B cell (primary cell): ENCODE measurements around the gene PIGQ. TPM values are rescaled to one million over a fixed set of nuclear protein-coding genes. Genes with fewer than 3 reads are reported as not detected.

ENCODE experiments used
- ATAC-seq: fragments of 200-7000 bp; cut with Tn5 transposase; one replicate; pipeline ENCODE4 v1.10.0; 2021; ENCODE audit warnings: low read depth, mild to moderate bottlenecking, moderate number of reproducible peaks, moderate library complexity
- CTCF ChIA-PET: fragments of 350-600 bp; sonication (Branson Sonifier 250); formaldehyde crosslinking; loops from one replicate; lab custom pipeline; 2021; ENCODE audit warnings: antibody characterized with exemption, inconsistent platforms; lab: Charles Lee
- POLR2A ChIA-PET: fragments of 350-600 bp; sonication (Branson Sonifier 250); formaldehyde crosslinking; loops from one replicate; lab custom pipeline; 2021; ENCODE audit warnings: antibody characterized with exemption; lab: Charles Lee
- DNase-seq: peaks from one replicate; pipeline ENCODE4 v3.0.0; 2013
- H2AFZ ChIP-seq: 2 replicates; pipeline ENCODE4 v1.6.1; 2012; ENCODE audit warnings: mild to moderate bottlenecking, low read depth, low read length; ENCODE audit not compliant: insufficient read depth, poor library complexity, severe bottlenecking
- H3K27ac ChIP-seq, 2 donors: 1 replicate in 1 of 2; 2 replicates in 1 of 2; pipeline ENCODE4 v1.5.1; 2012 to 2013; ENCODE audit warnings: low read length in 2 of 2, mild to moderate bottlenecking in 2 of 2, moderate library complexity in 1 of 2
- H3K27me3 ChIP-seq, 4 experiments: fragments of 200-600 bp in 1 of 4; sonication (generic) in 1 of 4; replicated peaks in 1 of 4; 1 replicate in 2 of 4; 2 replicates in 2 of 4; pipeline versions ENCODE4 v1.6.1 to v1.7.0; 2013 to 2016; ENCODE audit warnings: low read length in 3 of 4, mild to moderate bottlenecking in 2 of 4, mixed read lengths in 1 of 4, moderate library complexity in 1 of 4; ENCODE audit not compliant: insufficient read depth in 4 of 4, control insufficient read depth in 3 of 4; ENCODE audit errors: control extremely low read depth in 1 of 4
- H3K36me3 ChIP-seq, 2 experiments: replicated peaks in 1 of 2; 1 replicate in 1 of 2; 2 replicates in 1 of 2; pipeline versions ENCODE4 v1.6.1 to v1.7.1; 2013; ENCODE audit warnings: low read length in 1 of 2; ENCODE audit not compliant: insufficient read depth in 2 of 2, control insufficient read depth in 1 of 2; ENCODE audit errors: control extremely low read depth in 1 of 2, extremely low read depth in 1 of 2
- H3K4me1 ChIP-seq, 2 donors: fragments of 200-600 bp in 1 of 2; sonication (generic) in 1 of 2; 1 replicate in 1 of 2; 2 replicates in 1 of 2; pipeline versions ENCODE4 v1.5.1 to v1.6.1; 2013 to 2017; ENCODE audit warnings: low read length in 2 of 2; ENCODE audit not compliant: control insufficient read depth in 2 of 2, insufficient read depth in 2 of 2
- H3K4me2 ChIP-seq: replicated peaks from 2 replicates; pipeline ENCODE3; 2012; ENCODE audit warnings: mild to moderate bottlenecking, low read depth, low read length; ENCODE audit not compliant: poor library complexity, severe bottlenecking
- H3K4me3 ChIP-seq, 5 experiments: fragments of 200-600 bp in 1 of 5; sonication (generic) in 1 of 5; 1 replicate in 3 of 5; 2 replicates in 2 of 5; pipeline versions ENCODE4 v1.5.1 to v1.7.0; 2011 to 2016; ENCODE audit warnings: low read length in 4 of 5, mild to moderate bottlenecking in 4 of 5, low read depth in 2 of 5, control low read depth in 1 of 5, moderate library complexity in 1 of 5; ENCODE audit not compliant: insufficient read depth in 1 of 5; ENCODE audit errors: control extremely low read depth in 1 of 5, extremely low read depth in 1 of 5
- H3K79me2 ChIP-seq: fragments of 200-600 bp; sonication (generic); one replicate; pipeline ENCODE4 v1.6.0; 2016; ENCODE audit warnings: low read length; ENCODE audit not compliant: control insufficient read depth, insufficient read depth
- H3K9ac ChIP-seq: fragments of 200-600 bp; sonication (generic); 2 replicates; pipeline ENCODE4 v1.6.1; 2017; ENCODE audit warnings: mild to moderate bottlenecking, low read length, moderate library complexity
- H3K9me3 ChIP-seq, 3 donors: one replicate each; pipeline versions ENCODE4 v1.6.1 to v1.7.1; 2013; ENCODE audit warnings: low read length in 2 of 3; ENCODE audit not compliant: control insufficient read depth in 2 of 3, insufficient read depth in 1 of 3; ENCODE audit errors: control extremely low read depth in 1 of 3
- H4K20me1 ChIP-seq: 2 replicates; pipeline ENCODE4 v1.6.0; 2012; ENCODE audit warnings: mild to moderate bottlenecking, low read length; ENCODE audit not compliant: insufficient read depth, control insufficient read depth, poor library complexity, severe bottlenecking
- H3K27ac Mint-ChIP-seq: one replicate; pipeline ENCODE4 v1.8.0; 2021; ENCODE audit warnings: mixed read lengths
- H3K27me3 Mint-ChIP-seq: one replicate; pipeline ENCODE4 v1.8.0; 2021; ENCODE audit warnings: mixed read lengths
- H3K4me1 Mint-ChIP-seq: one replicate; pipeline ENCODE4 v1.8.0; 2021; ENCODE audit warnings: mixed read lengths
- H3K4me3 Mint-ChIP-seq: one replicate; pipeline ENCODE4 v1.8.0; 2021; ENCODE audit warnings: mixed read lengths
- H3K9me3 Mint-ChIP-seq: one replicate; pipeline ENCODE4 v1.8.0; 2022; ENCODE audit warnings: mixed read lengths; ENCODE audit not compliant: insufficient read depth
- CTCF ChIP-seq: fragments of 200-600 bp; IDR thresholded peaks from one replicate; pipeline ENCODE4 v1.8.0; 2022; ENCODE audit warnings: antibody characterized with exemption, mild to moderate bottlenecking
- EZH2 ChIP-seq: IDR thresholded peaks from 2 replicates; pipeline ENCODE4 v1.6.1; 2012; ENCODE audit warnings: borderline replicate concordance, low read depth, mild to moderate bottlenecking, moderate library complexity, low read length; ENCODE audit not compliant: insufficient read depth, poor library complexity, severe bottlenecking
- WGBS: methylation state at CpG from one replicate; pipeline ENCODE4 v1.1.5; 2013; ENCODE audit warnings: missing lambda C conversion rate; ENCODE audit not compliant: insufficient coverage; 5-methylcytosine and 5-hydroxymethylcytosine counted together
- intact Hi-C: fragments of 100-400 bp; cut with micrococcal nuclease; formaldehyde crosslinking; loops from one replicate; pipeline ENCODE4 v1.10.0; 2022
- polyA plus RNA-seq: library from polyadenylated mRNA; depleted of rRNA; stranded (reverse); fragments of >200 nt; gene quantifications from 2 replicates; pipeline ENCODE4 v1.2.3, GENCODE V29; 2012
- total RNA-seq, 2 donors: library from RNA; stranded (reverse); fragments of 120-200 nt in 1 of 2; gene quantifications; 1 replicate in 1 of 2; 2 replicates in 1 of 2; pipeline versions ENCODE4 v1.2.3 to v1.2.4, GENCODE V29; 2013 to 2022

PIGQ gene
- total and polyA plus RNA-seq, 2 donors (not counting 1 experiment from before 2014, with no cell fraction given), result 56.9 to 68.5 TPM

GRCh38 chr16:568401-569258 is 1.1 kb upstream of the PIGQ start:
- Histone ChIP-seq H3K4me2 (peak overlapping the region; percentile 90), H3K9ac (peak overlapping the region; percentile 77), H3K36me3 (no peaks in the 10 kb centered on the region), H2AFZ (peak overlapping the region; percentile 88), H3K27me3 (no peaks in the 10 kb centered on the region), H3K4me3 (peak overlapping the region in 3 of 5 experiments; percentile 57 to 78 (median 71)), H3K27ac (peak overlapping the region in 1 of 2 donors; percentile 76), H4K20me1 (no peaks in the 10 kb centered on the region), H3K79me2 (peaks cover 27% of the 10 kb centered on the region), H3K9me3 (no peaks in the 10 kb centered on the region), H3K4me1 (peaks cover 33 to 48% of the 10 kb centered on the region in 2 donors)
- ATAC-seq (no peak), DNase-seq (no peak)
- ChIA-PET CTCF (no interaction called here), POLR2A (interaction anchor here (0.6 to 3.0 kb wide), 2 partner anchors 41 to 186 kb away, joined by 4 to 8 read pairs; partner anchors contain the start of gene CAPN15)
- Mint-ChIP-seq H3K27me3 (no peaks in the 10 kb centered on the region), H3K4me3 (peak overlapping the region; percentile 88), H3K4me1 (peaks cover 33% of the 10 kb centered on the region), H3K9me3 (no peaks in the 10 kb centered on the region), H3K27ac (peak overlapping the region; percentile 90)
- TF ChIP-seq CTCF (no peak), EZH2 (no peak)
- intact Hi-C loops, result loop anchor here (2.0 kb wide), 1 partner anchor 42 kb away; the partner anchor contains the start of gene CAPN15
- WGBS, result 94% methylated on average over 11 of the region's 11 CpGs
